Glutamatergic neuron (in vitro differentiated cells): ENCODE measurements around the gene MYH7B. TPM values are rescaled to one million over a fixed set of nuclear protein-coding genes. Genes with fewer than 3 reads are reported as not detected.

Experiments
- DNase-seq: peaks from one replicate; pipeline ENCODE4 v3.0.0; 2022
- H3K27ac Mint-ChIP-seq: one replicate; pipeline ENCODE4 v1.8.0; 2020; ENCODE audit warnings: mild to moderate bottlenecking, mixed read lengths, inconsistent platforms; ENCODE audit not compliant: unreplicated experiment
- H3K27me3 Mint-ChIP-seq: one replicate; pipeline ENCODE4 v1.8.0; 2020; ENCODE audit warnings: mild to moderate bottlenecking, moderate library complexity, mixed read lengths, inconsistent platforms; ENCODE audit not compliant: unreplicated experiment
- H3K36me3 Mint-ChIP-seq: one replicate; pipeline ENCODE4 v1.8.0; 2020; ENCODE audit warnings: mild to moderate bottlenecking, mixed read lengths, inconsistent platforms; ENCODE audit not compliant: unreplicated experiment
- H3K4me1 Mint-ChIP-seq: one replicate; pipeline ENCODE4 v1.8.0; 2020; ENCODE audit warnings: mild to moderate bottlenecking, low read depth, mixed read lengths, inconsistent platforms; ENCODE audit not compliant: unreplicated experiment
- H3K4me3 Mint-ChIP-seq: one replicate; pipeline ENCODE4 v1.8.0; 2020; ENCODE audit warnings: mild to moderate bottlenecking, mixed read lengths, inconsistent platforms; ENCODE audit not compliant: unreplicated experiment
- H3K9me3 Mint-ChIP-seq: one replicate; pipeline ENCODE4 v1.8.0; 2020; ENCODE audit warnings: mild to moderate bottlenecking, moderate library complexity, mixed read lengths, inconsistent platforms; ENCODE audit not compliant: unreplicated experiment
- total RNA-seq: library from RNA; stranded (reverse); fragmentation: NEBNext Ultra II Directional; extraction: Animal tissue kit (Norgen Biotek cat#: 25700); gene quantifications from one replicate; pipeline ENCODE4 v1.2.1, GENCODE V29; 2021; ENCODE audit not compliant: unreplicated experiment
- TF ChIP-seq, protein P1 (sequence below): fragments of 200-600 bp; sonication (generic); IDR thresholded peaks from one replicate; pipeline ENCODE4 v1.5.0; 2021; ENCODE audit not compliant: partially characterized antibody, unreplicated experiment

The MYH7B gene
- total RNA-seq, 1 donor from 2014 or later = 1.5 TPM

DNA sequence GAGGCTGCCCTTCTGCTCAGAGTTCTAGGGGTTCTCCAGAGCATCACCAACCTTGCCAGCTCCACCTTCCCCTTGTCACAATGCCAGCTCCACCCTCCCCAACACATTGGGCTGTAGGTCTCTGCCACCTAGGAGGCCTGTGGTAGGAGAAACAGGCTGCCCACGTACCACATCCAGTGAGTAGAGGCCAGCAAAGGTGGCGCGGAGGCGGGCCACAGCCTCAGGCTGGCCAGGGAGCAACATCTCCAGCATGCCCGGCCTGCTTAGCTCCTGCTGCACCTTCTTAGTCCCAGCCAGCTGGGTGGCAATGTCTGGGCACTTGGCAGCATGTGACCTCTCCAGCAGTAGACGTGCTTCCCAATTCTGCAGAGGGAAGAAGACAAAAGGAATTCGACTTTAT lies 23.9 kb upstream of the MYH7B start:
- Mint-ChIP-seq H3K27ac (no peak overlapping the region), H3K4me3 (no peak overlapping the region), H3K4me1 (peaks cover 9% of the 10 kb centered on the region), H3K9me3 (no peaks in the 10 kb centered on the region), H3K36me3 (peaks cover 13% of the 10 kb centered on the region), H3K27me3 (peaks cover 2% of the 10 kb centered on the region)
- TF ChIP-seq, protein P1, sequence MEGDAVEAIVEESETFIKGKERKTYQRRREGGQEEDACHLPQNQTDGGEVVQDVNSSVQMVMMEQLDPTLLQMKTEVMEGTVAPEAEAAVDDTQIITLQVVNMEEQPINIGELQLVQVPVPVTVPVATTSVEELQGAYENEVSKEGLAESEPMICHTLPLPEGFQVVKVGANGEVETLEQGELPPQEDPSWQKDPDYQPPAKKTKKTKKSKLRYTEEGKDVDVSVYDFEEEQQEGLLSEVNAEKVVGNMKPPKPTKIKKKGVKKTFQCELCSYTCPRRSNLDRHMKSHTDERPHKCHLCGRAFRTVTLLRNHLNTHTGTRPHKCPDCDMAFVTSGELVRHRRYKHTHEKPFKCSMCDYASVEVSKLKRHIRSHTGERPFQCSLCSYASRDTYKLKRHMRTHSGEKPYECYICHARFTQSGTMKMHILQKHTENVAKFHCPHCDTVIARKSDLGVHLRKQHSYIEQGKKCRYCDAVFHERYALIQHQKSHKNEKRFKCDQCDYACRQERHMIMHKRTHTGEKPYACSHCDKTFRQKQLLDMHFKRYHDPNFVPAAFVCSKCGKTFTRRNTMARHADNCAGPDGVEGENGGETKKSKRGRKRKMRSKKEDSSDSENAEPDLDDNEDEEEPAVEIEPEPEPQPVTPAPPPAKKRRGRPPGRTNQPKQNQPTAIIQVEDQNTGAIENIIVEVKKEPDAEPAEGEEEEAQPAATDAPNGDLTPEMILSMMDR = no peak
- no peak for DNase-seq

DNA sequence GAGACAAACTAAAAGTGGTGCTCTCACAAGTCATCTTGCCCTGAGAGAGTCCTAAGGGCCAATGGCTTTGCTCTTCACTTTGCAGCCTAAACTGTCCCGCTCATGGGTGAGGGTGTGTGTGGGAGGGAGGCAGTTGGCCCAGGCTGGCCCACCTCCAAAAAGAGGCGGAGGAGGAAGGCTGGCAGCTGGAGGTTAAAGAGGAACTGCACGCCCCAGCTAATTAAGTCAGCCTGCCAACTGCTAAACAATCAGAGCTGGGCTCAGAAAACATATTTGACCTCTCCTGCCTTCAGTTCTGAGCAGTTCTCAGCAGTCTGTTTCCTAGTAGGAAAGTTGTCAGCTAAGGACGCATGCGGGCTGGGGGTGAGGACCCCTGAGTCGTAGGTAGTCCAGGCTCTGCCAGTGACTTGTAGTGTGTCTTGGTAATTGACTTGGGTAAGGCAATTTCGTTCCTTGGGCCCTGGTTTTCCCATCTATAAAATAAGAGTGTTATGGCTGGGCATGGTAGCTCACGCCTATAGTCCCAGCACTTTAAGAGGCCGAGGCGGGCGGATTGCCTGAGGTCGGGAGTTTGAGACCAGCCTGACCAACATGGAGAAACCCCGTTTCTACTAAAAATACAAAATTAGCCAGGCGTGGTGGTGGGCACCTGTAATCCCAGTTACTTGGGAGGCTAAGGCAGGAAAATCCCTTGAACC lies 17.1 kb upstream of the MYH7B start:
- H3K9me3 Mint-ChIP-seq = peaks cover 1% of the 10 kb centered on the region
- H3K4me3 Mint-ChIP-seq = no peak overlapping the region
- TF ChIP-seq, protein P1 = no peak
- H3K27ac Mint-ChIP-seq = no peak overlapping the region
- H3K4me1 Mint-ChIP-seq = no peaks in the 10 kb centered on the region
- DNase-seq = no peak
- H3K27me3 Mint-ChIP-seq = no peaks in the 10 kb centered on the region
- no peaks in the 10 kb centered on the region for H3K36me3 Mint-ChIP-seq

DNA sequence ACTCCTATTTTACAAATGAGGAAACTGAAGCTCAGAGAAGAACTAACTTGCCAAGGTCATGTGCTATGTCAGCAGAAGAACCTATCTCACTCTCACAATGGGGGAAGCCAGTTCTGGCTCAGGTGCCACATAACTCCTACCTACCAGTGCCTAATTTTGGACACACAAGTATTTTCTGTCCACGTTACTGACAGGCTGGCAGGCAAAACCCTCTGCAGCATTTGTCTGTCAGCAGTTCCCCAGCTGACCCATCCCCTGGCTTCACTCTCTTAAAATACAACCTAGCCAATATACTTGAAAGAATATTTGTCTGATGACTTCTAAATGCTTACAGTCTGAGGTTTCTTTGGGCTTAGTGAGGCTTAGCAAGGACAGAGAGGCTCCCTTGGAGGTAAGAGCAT lies 15.6 kb upstream of the MYH7B start:
- TF ChIP-seq, protein P1 = no peak
- H3K27ac Mint-ChIP-seq = no peak overlapping the region
- no peaks in the 10 kb centered on the region for H3K27me3 Mint-ChIP-seq
- no peak overlapping the region for H3K4me3 Mint-ChIP-seq
- no peaks in the 10 kb centered on the region for H3K4me1 Mint-ChIP-seq
- peaks cover 1% of the 10 kb centered on the region for H3K9me3 Mint-ChIP-seq
- H3K36me3 Mint-ChIP-seq = no peaks in the 10 kb centered on the region
- DNase-seq = no peak

DNA sequence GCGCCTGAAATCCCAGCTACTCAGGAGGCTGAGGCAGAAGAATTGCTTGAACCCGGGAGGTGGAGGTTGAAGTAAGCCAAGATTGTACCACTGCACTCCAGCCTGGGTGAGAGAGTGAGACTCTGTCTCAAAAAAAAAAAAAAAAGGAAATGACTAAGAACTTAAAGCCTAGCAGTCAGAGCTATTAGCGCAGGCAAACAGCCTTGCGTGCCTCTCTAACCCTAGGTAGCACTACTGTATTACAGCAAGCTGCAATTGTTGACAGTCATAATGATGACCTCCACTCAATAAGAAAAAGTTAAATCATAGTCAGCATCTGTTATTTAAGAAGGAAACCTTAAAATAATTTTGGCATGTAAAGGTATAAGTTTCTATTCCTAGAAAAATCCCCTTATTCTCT lies 14.4 kb upstream of the MYH7B start:
- H3K27me3 Mint-ChIP-seq = no peaks in the 10 kb centered on the region
- H3K27ac Mint-ChIP-seq = no peak overlapping the region
- no peak overlapping the region for H3K4me3 Mint-ChIP-seq
- H3K9me3 Mint-ChIP-seq = peaks cover 1% of the 10 kb centered on the region
- TF ChIP-seq, protein P1 = no peak
- no peak for DNase-seq
- no peaks in the 10 kb centered on the region for H3K4me1 Mint-ChIP-seq
- H3K36me3 Mint-ChIP-seq = no peaks in the 10 kb centered on the region

DNA sequence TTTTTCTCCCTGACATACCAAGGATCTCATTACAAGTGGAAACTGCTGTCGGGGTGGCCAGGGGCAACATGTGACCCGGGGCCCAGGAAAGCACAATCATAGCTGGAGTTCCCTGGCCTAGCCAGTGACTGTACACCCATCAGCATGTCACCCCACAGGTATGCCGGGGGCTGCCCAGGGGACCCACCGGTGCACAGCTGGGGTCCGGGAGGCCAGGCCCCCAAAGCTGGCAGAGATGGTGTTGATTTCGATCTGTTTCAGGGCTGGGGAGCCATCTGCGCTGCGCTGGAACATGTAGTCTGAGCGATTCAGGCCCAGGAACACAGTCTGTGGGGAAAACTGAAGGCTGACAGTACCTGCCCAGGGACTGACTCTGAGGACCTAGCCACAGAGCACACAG lies 13.4 kb upstream of the MYH7B start:
- Mint-ChIP-seq H3K36me3 (no peaks in the 10 kb centered on the region), H3K4me1 (no peaks in the 10 kb centered on the region), H3K27ac (no peak overlapping the region), H3K9me3 (peaks cover 1% of the 10 kb centered on the region), H3K27me3 (no peaks in the 10 kb centered on the region), H3K4me3 (no peak overlapping the region)
- TF ChIP-seq, protein P1 = no peak
- no peak for DNase-seq
